SIG-M5 (cell line): Measurements from ENCODE around the gene CLEC3B.
A peak's percentile ranks its signal among the peaks of the same experiment; 100 is the strongest.
"Not testable (repeated sequence)": the region's sequence is repeated elsewhere in the genome, so short reads cannot be mapped to it uniquely, and the experiment has no call there.

Experiments used
- DNase-seq: peaks from one replicate; lab custom pipeline; 2025; lab: John Stamatoyannopoulos, UW

The CLEC3B gene

DNA sequence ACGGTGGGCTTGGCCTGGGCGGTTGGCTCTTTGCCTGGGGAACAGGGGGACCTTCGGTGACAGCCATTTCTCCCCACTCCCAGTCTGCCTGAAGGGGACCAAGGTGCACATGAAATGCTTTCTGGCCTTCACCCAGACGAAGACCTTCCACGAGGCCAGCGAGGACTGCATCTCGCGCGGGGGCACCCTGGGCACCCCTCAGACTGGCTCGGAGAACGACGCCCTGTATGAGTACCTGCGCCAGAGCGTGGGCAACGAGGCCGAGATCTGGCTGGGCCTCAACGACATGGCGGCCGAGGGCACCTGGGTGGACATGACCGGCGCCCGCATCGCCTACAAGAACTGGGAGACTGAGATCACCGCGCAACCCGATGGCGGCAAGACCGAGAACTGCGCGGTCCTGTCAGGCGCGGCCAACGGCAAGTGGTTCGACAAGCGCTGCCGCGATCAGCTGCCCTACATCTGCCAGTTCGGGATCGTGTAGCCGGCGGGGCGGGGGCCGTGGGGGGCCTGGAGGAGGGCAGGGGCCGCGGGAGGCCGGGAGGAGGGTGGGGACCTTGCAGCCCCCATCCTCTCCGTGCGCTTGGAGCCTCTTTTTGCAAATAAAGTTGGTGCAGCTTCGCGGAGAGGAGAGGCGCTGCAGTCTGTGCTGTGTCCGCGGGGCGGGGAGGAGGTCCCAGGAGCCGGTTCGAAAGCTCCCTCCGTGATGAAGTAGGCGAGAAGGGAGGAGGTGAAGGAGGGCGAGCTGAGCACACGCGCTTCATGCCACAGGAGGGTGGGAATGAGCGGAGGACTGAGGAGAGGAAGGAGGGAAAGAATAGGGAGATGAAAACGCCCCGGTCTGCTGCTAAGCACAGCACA lies 9.6 kb downstream of the CLEC3B start:
- DNase-seq = no peak

DNA sequence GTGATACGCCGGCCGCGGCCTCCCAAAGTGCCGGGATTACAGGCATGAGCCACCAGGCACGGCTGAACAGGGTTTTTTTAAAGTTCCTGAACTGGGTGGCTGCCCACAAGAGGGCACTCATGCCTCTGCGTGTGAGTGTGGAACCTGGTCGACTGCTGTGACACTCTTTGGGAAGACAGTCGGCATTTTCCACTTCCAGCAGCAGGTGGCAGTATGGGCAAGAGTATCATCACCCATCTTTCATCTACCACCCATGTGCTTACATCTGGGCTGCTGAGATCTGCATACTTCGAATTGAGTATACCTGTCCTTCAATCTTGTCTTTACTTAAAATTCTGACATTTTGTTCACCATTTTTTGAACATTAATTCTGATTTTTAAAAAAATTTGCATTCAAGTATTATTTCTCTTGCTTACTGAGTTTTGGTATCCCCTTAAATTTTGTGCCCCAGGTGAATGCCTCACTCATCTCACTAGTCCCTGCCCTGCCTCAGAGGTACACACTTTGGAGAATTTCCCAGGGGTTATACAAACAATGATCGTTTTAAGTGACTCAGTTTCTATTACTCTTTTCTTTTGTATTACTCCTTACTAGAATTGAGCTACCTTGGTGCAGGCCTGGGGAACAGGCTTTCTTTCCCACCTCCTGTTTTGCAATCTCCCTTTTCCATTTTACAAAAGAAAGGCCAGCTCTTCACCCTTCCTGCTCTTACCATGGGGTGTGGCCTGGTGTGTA lies 11.8 kb downstream of the CLEC3B start:
- peak; percentile 69 for DNase-seq

DNA sequence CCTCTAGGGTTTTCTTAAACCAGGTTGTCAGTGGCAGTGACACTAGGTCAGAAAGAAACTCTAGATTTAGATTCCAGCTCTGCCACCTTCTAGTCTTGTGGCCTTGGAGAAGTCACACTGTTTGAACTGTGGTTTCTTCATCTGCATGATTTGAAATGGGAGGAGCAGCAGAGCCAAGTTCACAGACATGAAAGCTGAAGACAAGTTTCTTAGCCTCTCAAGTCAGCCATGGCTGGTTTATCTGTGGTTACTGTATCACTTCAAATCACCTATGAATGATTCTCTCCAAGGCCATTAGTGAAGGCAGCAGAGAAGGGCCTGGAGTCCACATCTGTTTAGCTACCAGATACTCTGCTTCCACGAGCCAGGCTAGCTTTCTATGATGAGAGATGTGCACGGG lies 15.6 kb downstream of the CLEC3B start:
- DNase-seq = no peak

DNA sequence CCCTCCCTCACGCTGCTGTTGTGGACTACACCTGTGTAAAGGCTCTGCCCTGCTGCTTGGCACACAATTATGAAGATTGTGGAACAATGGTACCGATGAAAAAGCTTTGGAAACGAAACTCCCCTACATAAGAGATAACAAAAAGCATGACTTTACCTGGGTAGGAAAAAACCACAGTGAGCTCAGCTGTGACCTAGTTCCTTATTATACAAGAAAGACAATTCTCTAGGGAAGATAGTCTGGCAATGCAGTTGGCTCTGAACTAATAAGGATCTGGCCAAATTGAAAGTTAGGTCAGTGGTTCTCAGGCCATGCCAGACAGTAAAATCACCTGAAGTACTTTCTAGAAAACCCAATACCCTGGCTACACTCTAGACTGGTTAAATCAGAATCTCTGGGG lies 16.1 kb downstream of the CLEC3B start:
- DNase-seq = no peak

DNA sequence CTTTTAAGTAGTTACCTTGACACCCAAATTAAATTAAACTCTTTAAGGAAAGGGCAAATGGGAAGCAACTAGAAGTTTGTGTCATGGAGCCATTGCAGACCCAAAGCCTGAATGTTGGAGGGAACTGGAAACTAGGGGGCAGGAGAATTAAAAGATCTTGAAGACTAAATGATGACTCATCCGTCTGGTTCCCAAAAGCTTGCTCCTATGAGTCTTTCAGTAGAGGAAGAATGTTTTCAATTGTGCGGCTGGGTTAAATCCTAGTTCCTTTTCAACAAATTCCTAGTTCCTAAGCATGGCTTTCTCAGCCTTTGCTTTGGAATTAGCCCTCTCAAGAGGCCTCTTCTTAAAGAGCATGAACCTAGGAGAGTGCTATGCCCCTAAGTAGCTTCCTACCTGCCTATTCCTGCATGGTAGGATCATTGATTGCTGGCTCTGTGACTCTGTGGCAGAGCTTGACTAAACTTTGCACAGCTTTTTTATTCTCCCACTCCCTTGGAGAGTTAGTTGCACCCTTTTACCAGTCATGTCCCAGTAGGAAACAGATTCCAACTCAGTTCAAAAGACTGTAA lies 17.7 kb downstream of the CLEC3B start:
- no peak for DNase-seq

DNA sequence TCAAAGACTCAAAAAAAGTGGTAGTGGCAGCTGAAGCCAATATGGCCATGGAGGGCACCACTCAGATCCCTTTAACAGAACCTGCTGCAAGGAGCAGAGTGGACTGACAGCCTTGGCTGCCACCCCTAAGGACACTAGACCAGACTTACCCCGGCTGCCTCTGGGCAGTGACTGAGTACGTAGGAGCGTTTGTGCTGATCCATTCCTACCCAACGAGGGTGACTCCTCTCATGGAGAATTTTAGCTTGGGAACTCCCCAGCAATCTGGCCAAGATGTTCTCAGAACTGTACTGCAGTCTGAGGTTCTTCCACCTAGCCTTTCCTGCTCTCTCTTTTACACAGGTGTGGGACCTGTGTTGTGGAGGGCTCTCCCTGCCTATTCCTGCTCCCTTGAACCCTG lies 22.1 kb downstream of the CLEC3B start:
- no peak for DNase-seq

DNA sequence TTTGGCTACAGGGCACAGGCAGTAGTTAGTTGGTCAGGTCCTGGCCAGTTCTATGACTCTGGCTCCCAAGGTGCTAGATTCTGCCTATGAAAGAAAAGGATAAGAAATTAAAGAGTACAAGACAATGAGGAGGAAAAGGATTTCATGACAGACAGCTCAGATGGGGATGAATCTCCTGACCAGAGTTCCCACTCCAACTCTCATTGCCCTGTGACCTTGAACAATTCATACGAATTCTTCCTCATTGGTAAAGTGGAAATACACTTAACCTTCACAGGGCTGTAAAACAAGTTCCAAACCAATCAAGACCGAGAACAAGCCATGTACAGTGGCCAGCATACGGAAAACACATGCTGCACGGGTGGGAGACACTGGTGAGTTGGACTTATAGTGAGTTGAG lies 23.7 kb downstream of the CLEC3B start:
- DNase-seq = no peak

DNA sequence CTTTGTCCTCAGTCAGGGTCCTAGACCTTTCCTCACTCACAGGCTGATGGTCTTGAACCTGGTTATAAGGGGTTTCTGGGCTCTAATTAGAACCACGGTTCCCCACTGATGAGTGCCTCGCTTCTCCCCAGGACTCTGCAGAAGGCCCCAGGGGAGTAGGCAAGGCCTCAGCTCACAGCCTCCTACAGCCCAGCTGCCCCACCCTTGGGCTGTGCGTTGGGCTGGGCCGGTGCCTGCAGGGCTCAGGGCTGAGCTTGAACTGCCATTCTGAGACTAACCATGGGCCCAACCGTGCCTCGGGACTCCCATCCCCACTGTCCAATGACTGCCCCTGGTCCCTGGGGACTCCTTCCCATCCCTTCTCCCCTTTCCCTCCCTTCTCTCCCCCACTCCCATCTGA lies 25.6 kb downstream of the CLEC3B start:
- DNase-seq = no peak

DNA sequence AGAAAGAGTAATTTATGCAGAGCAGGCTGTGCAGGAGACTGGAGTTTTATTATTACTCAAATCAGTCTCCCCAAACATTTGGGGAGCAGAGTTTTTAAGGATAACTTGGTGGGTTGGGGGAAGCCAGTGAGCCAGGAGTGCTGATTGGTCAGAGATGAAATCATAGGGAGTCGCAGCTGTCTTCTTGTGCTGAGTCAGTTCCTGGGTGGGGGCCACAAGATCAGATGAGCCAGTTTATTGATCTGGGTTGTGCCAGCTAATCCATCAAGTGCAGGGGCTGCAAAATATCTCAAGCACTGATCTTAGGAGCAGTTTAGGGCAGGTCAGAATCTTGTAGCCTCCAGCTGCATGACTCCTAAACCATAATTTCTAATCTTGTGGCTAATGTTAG lies 27.7 kb downstream of the CLEC3B start:
- not testable (repeated sequence) for DNase-seq

DNA sequence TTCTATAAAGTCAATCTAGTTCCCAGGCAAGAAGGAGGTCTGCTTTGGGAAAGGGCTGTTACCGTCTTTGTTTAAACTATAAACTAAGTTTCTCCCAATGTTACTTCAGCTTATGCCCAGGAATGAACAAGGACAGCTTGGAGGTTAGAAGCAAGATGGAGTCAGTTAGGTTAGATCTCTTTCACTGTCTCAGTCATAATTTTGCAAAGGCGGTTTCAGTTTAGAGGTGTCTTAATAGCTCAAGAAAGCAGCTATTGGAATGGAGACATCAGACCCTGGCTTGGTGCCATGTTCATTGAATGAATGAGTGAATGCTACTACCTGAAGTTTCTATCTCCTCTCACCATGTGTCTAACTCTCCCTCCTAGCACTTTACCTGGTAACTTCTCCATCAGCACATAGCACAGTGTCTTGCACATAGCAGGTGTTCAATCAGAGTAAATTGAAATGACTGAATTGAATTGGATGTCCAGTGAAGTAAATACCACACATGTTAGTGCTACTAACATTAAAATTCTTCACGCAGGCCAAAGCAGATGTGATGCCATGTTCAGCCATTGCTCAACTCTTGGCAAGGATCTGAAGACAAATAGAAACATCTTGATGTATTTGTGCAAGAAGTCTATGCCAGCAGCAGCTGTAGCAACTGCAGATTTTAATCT lies 28.2 kb downstream of the CLEC3B start:
- DNase-seq = no peak

DNA sequence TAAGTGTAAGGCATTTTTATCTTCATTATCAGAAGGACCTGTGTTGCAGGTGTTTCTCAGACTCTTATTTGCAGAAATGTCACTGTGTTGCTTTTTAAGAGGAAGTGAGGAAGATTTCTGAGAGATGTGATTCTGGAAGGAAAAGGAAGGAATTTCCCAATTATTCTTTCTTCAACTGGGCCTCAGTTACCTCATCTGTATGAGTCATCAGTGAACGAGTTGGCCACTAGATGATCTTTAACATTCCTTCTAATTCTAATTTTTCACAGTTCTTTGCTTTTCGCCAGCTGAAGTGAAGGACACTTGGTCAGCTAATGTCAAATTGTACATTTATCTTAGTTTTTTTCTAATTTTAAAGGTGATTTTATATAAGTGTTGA lies 28.9 kb downstream of the CLEC3B start:
- no peak for DNase-seq

DNA sequence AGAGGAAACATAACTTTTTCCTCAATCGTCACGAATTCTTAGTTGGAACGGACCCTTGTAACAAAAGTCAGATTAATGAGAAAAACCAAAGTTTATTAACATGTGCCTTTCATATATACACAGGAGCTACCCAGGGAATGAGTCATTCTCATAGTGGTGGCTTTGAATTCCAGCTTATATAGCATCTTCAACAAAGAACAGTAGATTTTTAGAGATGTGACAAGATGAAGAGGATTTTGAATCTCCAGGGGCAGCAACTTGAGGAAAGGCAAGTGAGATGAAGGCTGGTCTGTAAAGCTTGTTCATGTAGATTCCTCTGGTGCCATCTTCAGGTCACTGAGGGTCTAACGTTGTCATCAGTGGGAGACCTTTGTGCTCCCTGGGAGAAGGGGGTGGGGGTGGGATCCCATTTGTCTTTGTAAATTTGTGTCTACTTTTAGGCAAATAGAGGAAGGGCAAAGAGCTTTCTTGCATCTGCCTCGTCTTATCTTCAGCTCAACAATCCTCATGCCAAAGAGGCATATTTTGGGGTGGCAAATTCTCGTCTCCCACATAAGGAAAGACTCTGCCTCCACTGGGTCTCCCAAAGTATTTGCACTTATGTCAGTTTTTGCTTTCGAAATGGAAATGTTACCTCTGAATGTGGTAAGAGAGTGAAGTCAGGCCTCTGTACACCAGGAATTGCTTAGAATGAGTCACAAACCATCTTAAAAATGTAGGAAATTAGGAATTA lies 29.5 kb downstream of the CLEC3B start:
- DNase-seq = no peak

DNA sequence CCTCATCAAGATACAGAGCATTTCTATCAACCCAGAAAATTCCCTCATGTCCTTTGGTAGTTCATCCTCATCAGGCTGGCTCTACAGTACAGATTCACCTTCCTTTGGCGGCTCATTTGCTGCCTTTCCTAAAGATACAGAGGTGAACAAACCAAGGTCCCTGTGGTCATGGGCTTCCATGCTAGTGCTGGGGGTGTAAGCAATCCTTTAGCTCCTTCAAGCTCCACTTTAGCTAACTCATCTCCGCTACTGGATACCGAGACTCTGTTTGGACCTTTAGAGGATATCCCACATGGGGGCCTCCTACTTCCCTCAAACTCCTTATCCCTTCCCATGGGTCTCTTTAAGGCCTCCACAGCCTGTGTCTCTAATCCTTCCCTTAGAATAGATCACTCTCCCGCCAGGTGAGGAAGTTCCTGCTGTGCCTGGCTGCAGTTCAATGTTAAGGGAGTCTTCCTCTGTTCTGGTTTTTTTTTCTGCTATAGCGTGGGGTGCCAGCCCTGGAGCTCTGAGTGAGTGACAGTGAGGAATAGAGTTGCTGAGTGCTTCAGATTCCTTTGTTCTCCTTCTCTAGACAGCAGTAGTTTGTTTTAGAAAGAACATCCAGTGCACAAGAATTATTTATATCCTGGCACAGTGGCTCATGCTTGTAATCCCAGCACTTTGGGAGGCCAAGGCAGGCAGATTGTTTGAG lies 30.7 kb downstream of the CLEC3B start:
- no peak for DNase-seq

DNA sequence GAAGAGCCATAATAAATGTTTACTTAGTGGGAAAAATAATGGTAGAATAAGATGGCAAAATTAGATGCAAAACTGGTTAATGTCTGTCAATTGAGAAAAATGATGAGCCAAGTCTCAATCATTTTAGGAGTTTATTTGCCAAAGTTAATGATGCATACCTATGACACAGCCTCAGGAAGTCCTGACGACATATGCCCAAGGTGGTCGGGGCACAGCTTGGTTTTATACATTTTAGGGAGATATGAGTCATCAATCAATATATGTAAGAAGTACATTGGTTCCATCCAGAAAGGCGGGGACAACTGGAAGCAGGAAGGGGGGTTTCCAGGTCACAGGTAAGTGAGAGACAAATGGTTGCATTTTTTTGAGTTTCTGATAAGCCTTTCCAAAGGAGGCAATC lies 31.5 kb downstream of the CLEC3B start:
- no peak for DNase-seq

DNA sequence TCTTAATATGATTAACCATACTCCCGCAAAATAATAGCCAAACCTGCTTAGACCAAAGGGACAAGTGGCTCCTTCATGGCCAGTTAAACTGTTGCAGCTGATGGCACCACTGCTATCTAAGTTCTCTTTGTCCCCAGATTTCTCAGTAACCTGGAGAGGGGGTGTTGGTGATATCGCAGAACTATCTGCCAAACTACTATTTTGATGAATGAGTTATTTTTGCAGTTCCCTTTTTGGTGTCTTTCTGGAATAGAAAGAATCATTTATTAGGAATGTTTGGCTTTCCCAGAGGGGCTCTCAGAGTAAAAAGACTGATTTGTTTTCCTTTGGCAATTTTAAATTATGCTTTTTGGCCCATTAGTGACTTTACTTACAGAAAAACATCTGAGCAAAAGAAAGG lies 33.0 kb downstream of the CLEC3B start:
- DNase-seq = no peak

DNA sequence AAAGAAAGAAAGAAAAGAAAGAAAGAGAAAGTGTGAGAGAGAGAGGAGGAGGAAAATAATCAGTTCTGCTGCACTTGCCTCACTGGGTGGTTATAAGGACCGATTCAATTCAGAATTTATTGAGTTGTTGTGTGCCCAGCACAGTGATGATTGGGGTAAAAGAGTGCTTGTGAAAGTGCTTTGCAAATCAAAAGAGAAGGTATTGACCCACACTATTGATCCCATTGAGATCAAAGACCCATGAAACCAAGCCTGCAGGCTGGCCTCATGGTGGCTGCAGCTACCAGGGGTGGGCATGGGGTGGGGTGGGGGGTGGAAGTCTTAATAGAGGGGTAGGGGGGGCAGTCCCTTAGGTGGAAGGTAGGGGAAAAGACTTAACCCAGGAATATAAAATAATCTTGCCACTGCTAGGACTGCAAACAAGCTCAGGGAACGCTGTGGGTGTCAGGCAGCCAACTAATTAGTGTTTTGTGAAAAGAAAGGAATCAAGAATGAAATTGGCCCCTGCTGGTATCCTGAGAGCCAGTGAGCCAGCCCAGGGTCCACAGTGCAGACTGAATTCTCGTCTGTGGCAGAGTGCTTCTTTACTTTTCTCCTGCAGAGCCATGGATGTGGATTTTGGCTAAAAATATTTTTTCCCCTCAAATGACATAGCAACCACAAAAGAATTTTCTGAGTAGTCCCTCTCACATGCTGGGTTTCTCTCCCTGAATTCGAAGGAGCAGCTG lies 34.2 kb downstream of the CLEC3B start:
- no peak for DNase-seq

DNA sequence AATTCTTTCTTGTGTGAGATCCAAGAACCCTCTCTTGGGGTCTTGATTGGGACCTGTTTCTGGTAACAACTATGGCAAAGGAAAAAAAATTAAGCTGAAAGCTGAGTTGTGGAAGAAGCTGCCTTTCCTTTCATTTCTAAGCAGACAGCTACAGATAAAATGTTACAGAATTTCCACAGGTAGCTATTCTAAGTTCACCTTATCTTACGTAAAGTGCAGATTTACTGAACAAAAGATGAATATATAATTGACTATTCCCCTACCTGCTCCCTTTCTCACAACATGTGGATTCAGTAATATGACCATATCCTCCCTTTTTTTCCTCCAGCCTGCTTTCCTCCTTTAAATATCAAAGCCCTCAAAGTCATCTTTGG lies 36.6 kb downstream of the CLEC3B start:
- DNase-seq = no peak

DNA sequence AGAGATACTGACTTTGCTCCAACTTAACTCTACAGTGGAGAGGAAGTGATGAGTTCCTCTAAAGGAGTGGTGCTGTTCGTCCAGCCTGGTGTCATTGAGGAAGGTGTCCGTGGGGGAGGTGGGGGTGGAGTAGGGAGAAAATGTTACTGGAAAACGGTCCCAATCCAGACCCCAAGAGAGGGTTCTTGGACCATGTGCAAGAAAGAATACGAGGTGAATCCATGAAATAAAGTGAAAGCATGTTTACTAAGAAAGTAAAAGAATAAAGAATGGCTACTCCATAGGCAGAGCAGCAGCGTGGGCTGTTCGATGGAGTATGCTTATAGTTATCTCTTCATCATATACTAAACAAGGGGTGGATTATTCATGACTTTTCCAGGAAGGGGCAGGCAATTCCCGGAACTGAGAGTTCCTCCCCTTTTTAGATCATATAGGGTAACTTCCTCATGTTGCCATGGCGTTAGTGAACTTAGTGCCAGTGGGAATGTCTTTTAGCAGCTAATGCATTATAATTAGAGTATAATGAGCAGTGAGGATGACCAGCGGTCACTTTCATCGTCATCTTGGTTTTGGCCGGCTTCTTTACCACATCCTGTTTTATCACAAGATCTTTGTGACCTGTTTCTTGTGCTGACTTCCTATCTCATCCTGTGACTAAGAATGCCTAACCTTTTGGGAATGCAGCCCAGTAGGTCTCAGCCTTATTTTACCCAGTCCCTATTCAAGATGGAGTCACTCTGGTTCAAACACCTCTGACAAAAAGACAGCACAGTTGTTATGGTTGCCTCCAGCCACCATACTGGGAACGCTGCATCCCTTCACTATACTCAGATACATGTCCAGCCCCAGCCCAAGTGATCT lies 38.6 kb downstream of the CLEC3B start:
- no peak for DNase-seq

DNA sequence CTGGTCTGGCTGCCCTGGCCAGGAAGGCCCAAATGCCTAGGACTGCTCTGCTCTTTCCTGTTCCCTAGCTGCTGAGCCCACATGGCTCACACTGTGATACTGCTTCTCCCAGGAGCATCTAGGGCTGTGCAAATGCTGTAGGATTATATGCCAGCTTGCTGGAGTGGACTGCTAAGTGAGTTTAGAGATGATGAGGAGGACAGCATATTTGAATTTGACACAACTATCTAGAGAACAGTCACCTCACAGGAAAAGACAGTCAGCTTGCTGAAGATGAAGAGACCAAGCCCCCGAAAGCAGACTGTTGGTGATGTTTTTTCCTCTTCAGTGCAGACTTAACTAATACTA lies 39.2 kb downstream of the CLEC3B start:
- DNase-seq = no peak
